HG03159 (cell line): Measurements from ENCODE around the gene SGMS2.

Source experiments
- ATAC-seq: cut with Tn5 transposase; IDR thresholded peaks from one replicate; pipeline ENCODE4 v1.9.1; 2021; ENCODE audit warnings: mild to moderate bottlenecking, moderate library complexity; ENCODE audit not compliant: unreplicated experiment

Gene SGMS2

GRCh38 chr4:107828315-107829090, 3.8 kb downstream of the SGMS2 start:
- no peak for ATAC-seq

GRCh38 chr4:107831140-107831539, 6.4 kb downstream of the SGMS2 start:
- ATAC-seq, result no peak

GRCh38 chr4:107832275-107832807, 7.6 kb downstream of the SGMS2 start:
- no peak for ATAC-seq

GRCh38 chr4:107834241-107834794, 9.6 kb downstream of the SGMS2 start:
- ATAC-seq, result no peak

GRCh38 chr4:107835406-107835805, 10.7 kb downstream of the SGMS2 start:
- ATAC-seq, result no peak

GRCh38 chr4:107837317-107837716, 12.6 kb downstream of the SGMS2 start:
- ATAC-seq, result no peak

GRCh38 chr4:107837776-107838618, 13.3 kb downstream of the SGMS2 start:
- ATAC-seq, result no peak

GRCh38 chr4:107838861-107839565, 14.3 kb downstream of the SGMS2 start:
- ATAC-seq, result no peak

- ATAC-seq, result no peak
Observed at GRCh38 chr4:107843391-107843790, 18.7 kb downstream of the SGMS2 start.

GRCh38 chr4:107845681-107846080, 20.9 kb downstream of the SGMS2 start:
- no peak for ATAC-seq

- ATAC-seq, result peak; percentile 69
Observed at GRCh38 chr4:107850438-107850837, 25.7 kb downstream of the SGMS2 start.

- ATAC-seq, result no peak
Observed at GRCh38 chr4:107853444-107854355, 29.0 kb downstream of the SGMS2 start.

- no peak for ATAC-seq
Observed at GRCh38 chr4:107854356-107855022, 29.8 kb downstream of the SGMS2 start.

GRCh38 chr4:107855723-107856122, 31.0 kb downstream of the SGMS2 start:
- no peak for ATAC-seq

- ATAC-seq, result no peak
Observed at GRCh38 chr4:107856901-107857300, 32.2 kb downstream of the SGMS2 start.

- ATAC-seq, result no peak
Observed at GRCh38 chr4:107857741-107858140, 33.0 kb downstream of the SGMS2 start.

GRCh38 chr4:107858158-107858742, 33.5 kb downstream of the SGMS2 start:
- no peak for ATAC-seq

GRCh38 chr4:107862658-107863057, 37.9 kb downstream of the SGMS2 start:
- no peak for ATAC-seq

GRCh38 chr4:107863416-107863815, 38.7 kb downstream of the SGMS2 start:
- ATAC-seq, result no peak
